ENCODE measurements around the gene SLC25A19. TPM values are rescaled to one million over a fixed set of nuclear protein-coding genes. Genes with fewer than 3 reads are reported as not detected.

The SLC25A19 gene
- total and polyA plus RNA-seq, 2 experiments from 2014 or later, result 17.9 to 22.4 TPM

- no peak overlapping the region for H3K4me3 ChIP-seq
- peaks cover 9% of the 10 kb centered on the region; the same call in 1 of the 2 replicates for H3F3A ChIP-seq (replicated peaks; ENCODE audit: low read depth)
- peak overlapping the region; percentile 65; the same call in 1 of the 2 replicates for H3K27ac ChIP-seq (ENCODE audit: low read depth)
- peaks cover 27% of the 10 kb centered on the region for H3K36me3 Mint-ChIP-seq (ENCODE audit: low read depth)
- H3K4me1 ChIP-seq (ENCODE audit: insufficient read depth), result peaks cover 11% of the 10 kb centered on the region
- ATAC-seq (0 out of 3 replicates have a peak, but pooled peaks have one; percentile 6), DNase-seq (ENCODE audit: low spot score) (no peak)
- no peak for TF ChIP-seq ZNF331 (CRISPR knock-in tag; IDR thresholded peaks at IDR 0.05; ENCODE audit: low read depth)
- TF ChIP-seq CTCF (conservative IDR thresholded peaks at IDR 0.05; ENCODE audit: low read depth in 2 of 2), result 0 out of 4 replicates have a peak, but pooled peaks of 1 of the 2 experiments have one; percentile 7
- H2AFZ ChIP-seq, result no peak overlapping the region
- peaks cover 20% of the 10 kb centered on the region for H3K36me3 ChIP-seq (ENCODE audit: insufficient read depth)
- H3K27me3 Mint-ChIP-seq (ENCODE audit: insufficient read depth, low read depth, poor library complexity), result peaks cover 13% of the 10 kb centered on the region
- no peak overlapping the region for H3K4me2 ChIP-seq
- H3K4me1 Mint-ChIP-seq, result peaks cover 11% of the 10 kb centered on the region
- H3K27me3 ChIP-seq (ENCODE audit: insufficient read depth), result no peaks in the 10 kb centered on the region
- peaks cover 7% of the 10 kb centered on the region; the same call in 1 of the 2 replicates for H3K79me2 ChIP-seq (replicated peaks; ENCODE audit: insufficient read depth)
- H4K20me1 ChIP-seq (replicated peaks; ENCODE audit: insufficient read depth), result peaks cover 3% of the 10 kb centered on the region; the same call in 1 of the 2 replicates
- H3K9me3 Mint-ChIP-seq, result no peaks in the 10 kb centered on the region
- H3K27ac Mint-ChIP-seq, result 0 out of 2 replicates have a peak overlapping the region, but pooled peaks have one; percentile 20
- no peak overlapping the region for H3K4me3 Mint-ChIP-seq
- no peaks in the 10 kb centered on the region for H3K9me2 ChIP-seq (ENCODE audit: insufficient read depth)
These were observed 29.0 kb upstream of the SLC25A19 start for GRCh38 chr17:75318211-75318610.

GRCh38 chr17:75317671-75318070 is 28.4 kb upstream of the SLC25A19 start:
- H3K4me2 ChIP-seq, result no peak overlapping the region
- no peak overlapping the region for H3K4me3 Mint-ChIP-seq
- DNase-seq (ENCODE audit: low spot score), result peak; percentile 85
- peak overlapping the region; percentile 51; the same call in 1 of the 2 replicates for H3K27ac Mint-ChIP-seq
- H3K79me2 ChIP-seq (replicated peaks; ENCODE audit: insufficient read depth), result peaks cover 7% of the 10 kb centered on the region; the same call in 1 of the 2 replicates
- peak; percentile 80 for ATAC-seq
- H3F3A ChIP-seq (replicated peaks; ENCODE audit: low read depth), result peaks cover 9% of the 10 kb centered on the region; the same call in 1 of the 2 replicates
- peaks cover 22% of the 10 kb centered on the region for H3K36me3 Mint-ChIP-seq (ENCODE audit: low read depth)
- H3K27ac ChIP-seq (ENCODE audit: low read depth), result no peak overlapping the region
- no peak overlapping the region for H2AFZ ChIP-seq
- no peaks in the 10 kb centered on the region for H3K9me2 ChIP-seq (ENCODE audit: insufficient read depth)
- H3K4me1 ChIP-seq (ENCODE audit: insufficient read depth), result peaks cover 11% of the 10 kb centered on the region
- no peak overlapping the region for H3K4me3 ChIP-seq
- H3K27me3 ChIP-seq (ENCODE audit: insufficient read depth), result no peaks in the 10 kb centered on the region
- H3K36me3 ChIP-seq (ENCODE audit: insufficient read depth), result peaks cover 20% of the 10 kb centered on the region
- peaks cover 9% of the 10 kb centered on the region; the same call in 2 of the 3 replicates for H3K4me1 Mint-ChIP-seq
- peaks cover 3% of the 10 kb centered on the region; the same call in 1 of the 2 replicates for H4K20me1 ChIP-seq (replicated peaks; ENCODE audit: insufficient read depth)
- no peaks in the 10 kb centered on the region for H3K9me3 Mint-ChIP-seq
- H3K27me3 Mint-ChIP-seq (ENCODE audit: insufficient read depth, low read depth, poor library complexity), result peaks cover 14% of the 10 kb centered on the region
- TF ChIP-seq ETS1 (IDR thresholded peaks at IDR 0.05), result no peak
- TF ChIP-seq ZNF462 (CRISPR knock-in tag; IDR thresholded peaks at IDR 0.05), result no peak
- TF ChIP-seq EZH2 (IDR thresholded peaks at IDR 0.05; ENCODE audit: low read depth, unreplicated experiment), result no peak
- no peak for TF ChIP-seq POLR2AphosphoS5 (IDR thresholded peaks at IDR 0.05; ENCODE audit: low read depth)
- TF ChIP-seq NANOG (IDR thresholded peaks at IDR 0.05; ENCODE audit: borderline replicate concordance), result no peak
- TF ChIP-seq CREB1 (CRISPR knock-in tag; IDR thresholded peaks at IDR 0.05; ENCODE audit: low read depth), result no peak

All from GM23338 (cell line).